K562 (cell line): ENCODE results near the gene NEK1. TPM values are rescaled to one million over a fixed set of nuclear protein-coding genes. Genes with fewer than 3 reads are reported as not detected.
A peak's percentile ranks its signal among the peaks of the same experiment; 100 is the strongest.

Source experiments
- AFF1 ChIP-seq, 2 experiments: fragments of 450-650 bp; IDR thresholded peaks; 2 replicates each; pipeline ENCODE4 v1.6.1; 2018; ENCODE audit warnings: mild to moderate bottlenecking in 2 of 2, low read depth in 1 of 2; ENCODE audit not compliant: partially characterized antibody in 2 of 2
- ATF1 ChIP-seq, 2 experiments: fragments of 450-650 bp in 1 of 2; IDR thresholded peaks; 2 replicates each; pipeline ENCODE4 v1.6.1; 2016; ENCODE audit warnings: missing compliant biosample characterization in 1 of 2, missing genetic modification characterization in 1 of 2
- CREM ChIP-seq: IDR thresholded peaks from 2 replicates; pipeline ENCODE4 v1.6.1; 2014; ENCODE audit warnings: antibody characterized with exemption, low read depth
- E2F8 ChIP-seq: fragments of 450-650 bp; IDR thresholded peaks from 2 replicates; pipeline ENCODE4 v1.7.1; 2018; ENCODE audit warnings: mild to moderate bottlenecking, low read depth; ENCODE audit not compliant: partially characterized antibody
- GABPB1 ChIP-seq: sonication (generic); formaldehyde crosslinking; IDR thresholded peaks from 2 replicates; pipeline ENCODE4 v1.8.0; 2022; ENCODE audit warnings: mild to moderate bottlenecking, missing genetic modification reagents
- HEY1 ChIP-seq: fragments of 250-450 bp; sonication (Bioruptor Pico); IDR thresholded peaks from 2 replicates; pipeline ENCODE4 v1.5.0; 2020; ENCODE audit warnings: mild to moderate bottlenecking, moderate library complexity, borderline replicate concordance
- KDM5B ChIP-seq: fragments of 200-600 bp; sonication (generic); IDR thresholded peaks from 2 replicates; pipeline ENCODE4 v1.6.1; 2012; ENCODE audit warnings: low read depth, mild to moderate bottlenecking, moderate library complexity, low read length, control low read depth, inconsistent platforms; ENCODE audit not compliant: insufficient replicate concordance
- MTA2 ChIP-seq: fragments of 450-650 bp; IDR thresholded peaks from 2 replicates; pipeline ENCODE4 v1.6.1; 2016; ENCODE audit warnings: low read depth
- NONO ChIP-seq, 2 experiments: fragments of 200-400 bp in 1 of 2; fragments of 450-650 bp in 1 of 2; formaldehyde crosslinking in 1 of 2; IDR thresholded peaks; 2 replicates each; pipeline ENCODE4 v1.6.1; 2017; ENCODE audit warnings: low read depth in 2 of 2, mild to moderate bottlenecking in 2 of 2, moderate library complexity in 2 of 2, low read length in 1 of 2
- TCF7L2 ChIP-seq: fragments of 150-350 bp; IDR thresholded peaks from 2 replicates; pipeline ENCODE4 v1.6.1; 2016; ENCODE audit warnings: low read depth, mild to moderate bottlenecking, low read length, moderate library complexity
- YY1 ChIP-seq, 3 experiments: IDR thresholded peaks; 2 replicates each; pipeline ENCODE4 v1.6.1; 2011; ENCODE audit warnings: low read length in 2 of 3, mild to moderate bottlenecking in 2 of 3, moderate library complexity in 2 of 3, borderline replicate concordance in 1 of 3, control low read depth in 1 of 3, low read depth in 1 of 3; ENCODE audit not compliant: insufficient read depth in 3 of 3, insufficient replicate concordance in 2 of 3, control insufficient read depth in 1 of 3, insufficient read length in 1 of 3; ENCODE audit errors: extremely low read depth in 1 of 3
- ZNF143 ChIP-seq: sonication (generic); formaldehyde crosslinking; IDR thresholded peaks from 2 replicates; pipeline ENCODE4 v1.9.0; 2022; ENCODE audit warnings: mild to moderate bottlenecking, missing genetic modification reagents
- ZNF584 ChIP-seq: fragments of 200-800 bp; sonication (Bioruptor generic); IDR thresholded peaks from 2 replicates; pipeline ENCODE4 v1.6.1; 2016; ENCODE audit warnings: low read depth, mild to moderate bottlenecking, missing genetic modification characterization, missing compliant biosample characterization
- polyA plus RNA-seq, 8 experiments: library from polyadenylated mRNA; depleted of rRNA in 4 of 8; stranded (reverse) in 5 of 8; unstranded in 3 of 8; fragments of >200 nt; fragmentation: Nextera tagmentation in 2 of 8; fragmentation: Illumina TruSeq in 1 of 8; extraction: Ambion mirVana in 2 of 8; extraction: Trizol in 1 of 8; gene quantifications; 2 replicates each; pipeline versions ENCODE4 v1.2.1 to v1.2.3, GENCODE V29; 2011 to 2014; ENCODE audit warnings: inconsistent platforms in 1 of 8, missing spikeins in 1 of 8
- total RNA-seq, 7 experiments: library from RNA; depleted of rRNA in 6 of 7; stranded (reverse); fragments of >200 nt in 6 of 7; fragmentation: Illumina TruSeq in 2 of 7; extraction: Trizol in 2 of 7; gene quantifications; 2 replicates each; pipeline versions ENCODE4 v1.2.1 to v1.2.3, GENCODE V29; 2011 to 2021; ENCODE audit warnings: low replicate concordance in 1 of 7
- TF ChIP-seq, protein P1 (sequence below): IDR thresholded peaks from 3 replicates; pipeline ENCODE4 v1.6.1; 2011; ENCODE audit warnings: borderline replicate concordance, mild to moderate bottlenecking, moderate library complexity; ENCODE audit not compliant: insufficient read length; ENCODE audit errors: extremely low read depth

The NEK1 gene
- total and polyA plus RNA-seq, 9 of the 15 experiments (the other 6 are each of a cell fraction or from before 2014, with no cell fraction given): 6.2 to 15.7 (median 10.3) TPM

DNA sequence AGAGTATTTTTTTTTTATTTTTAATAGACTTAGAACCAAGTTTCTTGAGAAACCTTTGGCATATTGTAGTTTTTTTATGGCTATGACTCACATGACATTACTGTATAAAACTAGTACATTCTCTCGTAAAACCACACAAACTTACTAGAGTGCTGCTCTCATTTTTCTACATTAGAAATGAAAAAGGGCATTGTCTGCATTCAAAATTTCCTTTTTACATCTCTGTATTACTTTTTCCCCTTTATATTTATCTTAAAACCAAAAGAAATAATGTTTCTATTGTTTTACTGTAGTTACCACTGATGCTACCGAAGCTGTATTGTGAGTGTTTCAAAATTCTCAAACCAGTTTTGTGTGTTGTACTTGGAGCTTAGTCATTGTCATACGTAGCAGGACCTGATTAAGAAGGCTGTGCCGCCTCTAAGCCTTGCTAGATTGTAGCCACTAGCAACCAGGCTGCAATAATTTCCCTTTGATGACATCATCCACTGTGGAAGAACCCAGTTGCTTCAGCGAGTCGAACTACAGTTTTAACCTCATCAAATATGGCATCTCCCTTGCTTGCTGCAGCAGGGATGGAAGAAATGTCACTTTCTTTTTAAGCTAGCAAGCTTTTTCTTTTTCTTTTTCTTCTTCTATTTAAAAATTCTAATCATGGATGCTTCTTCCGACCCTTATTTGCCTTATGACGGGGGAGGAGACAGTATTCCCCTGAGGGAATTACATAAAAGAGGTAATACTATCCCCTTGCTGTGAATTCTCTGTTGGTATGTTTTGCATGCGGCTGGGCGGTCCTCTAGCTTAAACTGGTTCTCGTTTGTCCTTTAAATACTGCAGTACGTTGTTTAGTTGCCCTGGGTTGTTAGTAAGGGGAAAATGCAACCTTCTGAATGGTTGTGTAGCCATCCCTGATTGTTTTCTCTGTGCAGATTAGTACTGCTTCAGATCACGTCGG is 47.6 kb upstream of the NEK1 start (continued):
- TF ChIP-seq E2F8 (peak; percentile 33), KDM5B (peak; percentile 76), ZNF584 (peak; percentile 79; the same call in 1 of the 2 replicates), AFF1 (IDR thresholded peaks at IDR 0.05; ENCODE audit: low read depth in 1 of 2, partially characterized antibody in 2 of 2) (peak; percentile 22 to 73), GABPB1 (CRISPR knock-in tag) (0 out of 2 replicates have a peak, but pooled peaks have one; percentile 36), NONO (IDR thresholded peaks at IDR 0.05; ENCODE audit: low read depth in 2 of 2, low read length in 1 of 2) (0 out of 4 replicates have a peak, but pooled peaks have one; percentile 4 to 15), YY1 (IDR thresholded peaks at IDR 0.05; ENCODE audit: borderline replicate concordance in 1 of 3, control insufficient read depth in 1 of 3, extremely low read depth in 1 of 3, insufficient read depth in 3 of 3, insufficient read length in 1 of 3, insufficient replicate concordance in 2 of 3, low read depth in 1 of 3, low read length in 2 of 3) (peak in 2 of 3 experiments; percentile 48 to 91), ATF1 (CRISPR knock-in tag; IDR thresholded peaks at IDR 0.05) (no peak; the same call in 1 of the 2 replicates), ATF1 (tag; IDR thresholded peaks at IDR 0.05) (peak; percentile 97), CREM (peak; percentile 95), HEY1 (CRISPR knock-in tag) (0 out of 2 replicates have a peak, but pooled peaks have one; percentile 58), TCF7L2 (no peak), ZNF143 (CRISPR knock-in tag) (no peak), MTA2 (no peak)
- TF ChIP-seq, protein P1, sequence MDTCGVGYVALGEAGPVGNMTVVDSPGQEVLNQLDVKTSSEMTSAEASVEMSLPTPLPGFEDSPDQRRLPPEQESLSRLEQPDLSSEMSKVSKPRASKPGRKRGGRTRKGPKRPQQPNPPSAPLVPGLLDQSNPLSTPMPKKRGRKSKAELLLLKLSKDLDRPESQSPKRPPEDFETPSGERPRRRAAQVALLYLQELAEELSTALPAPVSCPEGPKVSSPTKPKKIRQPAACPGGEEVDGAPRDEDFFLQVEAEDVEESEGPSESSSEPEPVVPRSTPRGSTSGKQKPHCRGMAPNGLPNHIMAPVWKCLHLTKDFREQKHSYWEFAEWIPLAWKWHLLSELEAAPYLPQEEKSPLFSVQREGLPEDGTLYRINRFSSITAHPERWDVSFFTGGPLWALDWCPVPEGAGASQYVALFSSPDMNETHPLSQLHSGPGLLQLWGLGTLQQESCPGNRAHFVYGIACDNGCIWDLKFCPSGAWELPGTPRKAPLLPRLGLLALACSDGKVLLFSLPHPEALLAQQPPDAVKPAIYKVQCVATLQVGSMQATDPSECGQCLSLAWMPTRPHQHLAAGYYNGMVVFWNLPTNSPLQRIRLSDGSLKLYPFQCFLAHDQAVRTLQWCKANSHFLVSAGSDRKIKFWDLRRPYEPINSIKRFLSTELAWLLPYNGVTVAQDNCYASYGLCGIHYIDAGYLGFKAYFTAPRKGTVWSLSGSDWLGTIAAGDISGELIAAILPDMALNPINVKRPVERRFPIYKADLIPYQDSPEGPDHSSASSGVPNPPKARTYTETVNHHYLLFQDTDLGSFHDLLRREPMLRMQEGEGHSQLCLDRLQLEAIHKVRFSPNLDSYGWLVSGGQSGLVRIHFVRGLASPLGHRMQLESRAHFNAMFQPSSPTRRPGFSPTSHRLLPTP: no peak
